ENCODE results near the gene NFATC4.
A peak's percentile ranks its signal among the peaks of the same experiment; 100 is the strongest.
"Not testable (repeated sequence)": the region's sequence is repeated elsewhere in the genome, so short reads cannot be mapped to it uniquely, and the experiment has no call there.

NFATC4 gene

GRCh38 chr14:24338843-24339242 lies 29.1 kb upstream of the NFATC4 start:
- DNase-seq (ENCODE audit: low read depth in 4 of 4, low spot score in 1 of 4), result no peak

- peak in 3 of 4 experiments; percentile 27 to 63 (median 46) for DNase-seq (ENCODE audit: low read depth in 4 of 4, low spot score in 1 of 4)
Observed at GRCh38 chr14:24339284-24340151, 28.5 kb upstream of the NFATC4 start, which contains the start of gene RIPK3. RIPK3 (minus strand) TSS chr14:24339991; CDS start chr14:24339826, 165 bp downstream.

GRCh38 chr14:24340606-24341005 lies 27.4 kb upstream of the NFATC4 start:
- DNase-seq (ENCODE audit: low read depth in 4 of 4, low spot score in 1 of 4), result no peak

GRCh38 chr14:24342889-24343288 lies 25.1 kb upstream of the NFATC4 start:
- no peak for DNase-seq (ENCODE audit: low read depth in 4 of 4, low spot score in 1 of 4)

- no peak for DNase-seq (ENCODE audit: low read depth in 4 of 4, low spot score in 1 of 4)
Observed at GRCh38 chr14:24343795-24344660, 24.0 kb upstream of the NFATC4 start.

GRCh38 chr14:24347134-24347533 lies 20.9 kb upstream of the NFATC4 start:
- no peak for DNase-seq (ENCODE audit: low read depth in 4 of 4, low spot score in 1 of 4)

GRCh38 chr14:24348186-24348585 lies 19.8 kb upstream of the NFATC4 start:
- DNase-seq (ENCODE audit: low read depth in 4 of 4, low spot score in 1 of 4), result no peak

GRCh38 chr14:24349742-24350141 lies 18.2 kb upstream of the NFATC4 start:
- DNase-seq (ENCODE audit: low read depth in 4 of 4, low spot score in 1 of 4), result no peak

GRCh38 chr14:24351517-24351916 lies 16.5 kb upstream of the NFATC4 start:
- no peak for DNase-seq (ENCODE audit: low read depth in 4 of 4, low spot score in 1 of 4)

GRCh38 chr14:24353559-24354481 lies 14.2 kb upstream of the NFATC4 start:
- DNase-seq (ENCODE audit: low read depth in 4 of 4, low spot score in 1 of 4), result no peak

- not testable (repeated sequence) for DNase-seq (ENCODE audit: low read depth in 4 of 4, low spot score in 1 of 4)
Observed at GRCh38 chr14:24354482-24354825, 13.5 kb upstream of the NFATC4 start.

- DNase-seq (ENCODE audit: low read depth in 4 of 4, low spot score in 1 of 4), result no peak
Observed at GRCh38 chr14:24355009-24355408, 13.0 kb upstream of the NFATC4 start.

- no peak for DNase-seq (ENCODE audit: low read depth in 4 of 4, low spot score in 1 of 4)
Observed at GRCh38 chr14:24356208-24356607, 11.8 kb upstream of the NFATC4 start.

GRCh38 chr14:24360281-24360680 lies 7.7 kb upstream of the NFATC4 start:
- no peak for DNase-seq (ENCODE audit: low read depth in 4 of 4, low spot score in 1 of 4)

- DNase-seq (ENCODE audit: low read depth in 4 of 4, low spot score in 1 of 4), result no peak
Observed at GRCh38 chr14:24361326-24361725, 6.7 kb upstream of the NFATC4 start.

GRCh38 chr14:24362241-24362960 lies 5.6 kb upstream of the NFATC4 start:
- DNase-seq (ENCODE audit: low read depth in 4 of 4, low spot score in 1 of 4), result no peak

- no peak for DNase-seq (ENCODE audit: low read depth in 4 of 4, low spot score in 1 of 4)
Observed at GRCh38 chr14:24363401-24363800, 4.6 kb upstream of the NFATC4 start.

GRCh38 chr14:24364841-24365240 lies 3.1 kb upstream of the NFATC4 start:
- no peak for DNase-seq (ENCODE audit: low read depth in 4 of 4, low spot score in 1 of 4)

- DNase-seq (ENCODE audit: low read depth in 4 of 4, low spot score in 1 of 4), result peak in 2 of 4 experiments; percentile 44 to 63
Observed at GRCh38 chr14:24365600-24366412, 2.2 kb upstream of the NFATC4 start.

- DNase-seq (ENCODE audit: low read depth in 4 of 4, low spot score in 1 of 4), result no peak
Observed at GRCh38 chr14:24366413-24366720, 1.6 kb upstream of the NFATC4 start.
